GM10266 (cell line): Measurements from ENCODE around the gene GAST.

Experiments
- DNase-seq: peaks from one replicate; pipeline ENCODE4 v3.0.0; 2012; ENCODE audit errors: extremely low spot score
- TF ChIP-seq, protein P1 (sequence below): IDR thresholded peaks from 2 replicates; pipeline ENCODE4 v1.5.1; 2012; ENCODE audit warnings: mild to moderate bottlenecking, low read depth; ENCODE audit not compliant: control insufficient read depth, insufficient read depth; ENCODE audit errors: missing control alignments

The GAST gene

DNA sequence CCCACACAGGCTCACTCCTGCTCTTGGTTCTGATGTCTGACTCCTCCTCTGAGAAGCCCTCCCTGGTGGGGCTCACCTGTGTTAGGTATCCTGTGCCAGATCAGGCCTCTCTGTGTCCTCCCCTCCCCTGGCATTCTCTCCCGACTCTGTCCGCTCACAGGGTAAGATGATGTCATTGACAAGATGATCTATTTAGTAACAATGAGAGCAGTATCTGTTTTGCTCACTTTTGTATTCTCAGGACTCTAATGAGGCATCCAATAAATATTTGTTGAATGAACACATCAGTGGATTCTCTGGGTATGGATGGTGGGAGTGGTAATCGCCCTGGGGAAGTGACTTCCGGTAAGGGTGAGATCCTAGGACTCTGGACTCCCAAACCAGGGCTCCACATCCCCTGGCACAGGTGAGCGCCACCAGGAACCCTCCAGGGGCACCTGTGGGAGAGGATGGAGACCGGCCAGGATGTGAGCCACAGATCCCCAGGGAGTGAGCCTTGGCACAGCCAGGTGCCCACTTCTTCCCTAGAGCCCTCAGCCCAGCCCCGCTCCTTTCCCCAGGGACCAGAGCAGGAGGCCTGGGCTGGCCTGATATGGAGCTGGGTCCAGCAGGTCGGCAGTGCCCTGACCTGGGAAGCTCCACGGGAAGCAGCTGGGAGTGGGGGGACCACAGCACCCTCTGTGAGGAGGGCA lies 27.7 kb downstream of the GAST start:
- DNase-seq, result no peak
- TF ChIP-seq, protein P1, sequence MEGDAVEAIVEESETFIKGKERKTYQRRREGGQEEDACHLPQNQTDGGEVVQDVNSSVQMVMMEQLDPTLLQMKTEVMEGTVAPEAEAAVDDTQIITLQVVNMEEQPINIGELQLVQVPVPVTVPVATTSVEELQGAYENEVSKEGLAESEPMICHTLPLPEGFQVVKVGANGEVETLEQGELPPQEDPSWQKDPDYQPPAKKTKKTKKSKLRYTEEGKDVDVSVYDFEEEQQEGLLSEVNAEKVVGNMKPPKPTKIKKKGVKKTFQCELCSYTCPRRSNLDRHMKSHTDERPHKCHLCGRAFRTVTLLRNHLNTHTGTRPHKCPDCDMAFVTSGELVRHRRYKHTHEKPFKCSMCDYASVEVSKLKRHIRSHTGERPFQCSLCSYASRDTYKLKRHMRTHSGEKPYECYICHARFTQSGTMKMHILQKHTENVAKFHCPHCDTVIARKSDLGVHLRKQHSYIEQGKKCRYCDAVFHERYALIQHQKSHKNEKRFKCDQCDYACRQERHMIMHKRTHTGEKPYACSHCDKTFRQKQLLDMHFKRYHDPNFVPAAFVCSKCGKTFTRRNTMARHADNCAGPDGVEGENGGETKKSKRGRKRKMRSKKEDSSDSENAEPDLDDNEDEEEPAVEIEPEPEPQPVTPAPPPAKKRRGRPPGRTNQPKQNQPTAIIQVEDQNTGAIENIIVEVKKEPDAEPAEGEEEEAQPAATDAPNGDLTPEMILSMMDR, result no peak

DNA sequence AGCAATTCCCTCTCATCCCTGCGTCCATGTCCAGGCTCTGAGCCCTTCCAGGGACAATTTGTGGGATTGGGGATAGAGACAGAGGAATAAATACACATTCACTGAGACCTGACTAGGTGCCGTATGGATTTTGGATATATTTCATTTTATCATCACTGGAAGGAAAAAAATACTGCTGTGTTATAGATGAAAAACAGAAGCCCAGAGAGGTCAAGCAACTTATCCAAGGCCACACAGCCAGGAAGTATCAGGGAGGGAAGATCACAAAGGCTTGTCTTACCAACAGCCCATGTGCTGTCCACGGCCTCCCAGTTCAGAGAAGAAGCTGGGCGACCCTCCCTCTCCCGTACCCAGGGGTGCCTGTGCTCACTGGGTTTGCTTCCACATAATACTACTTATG lies 28.4 kb downstream of the GAST start:
- TF ChIP-seq, protein P1, result no peak
- DNase-seq, result no peak

DNA sequence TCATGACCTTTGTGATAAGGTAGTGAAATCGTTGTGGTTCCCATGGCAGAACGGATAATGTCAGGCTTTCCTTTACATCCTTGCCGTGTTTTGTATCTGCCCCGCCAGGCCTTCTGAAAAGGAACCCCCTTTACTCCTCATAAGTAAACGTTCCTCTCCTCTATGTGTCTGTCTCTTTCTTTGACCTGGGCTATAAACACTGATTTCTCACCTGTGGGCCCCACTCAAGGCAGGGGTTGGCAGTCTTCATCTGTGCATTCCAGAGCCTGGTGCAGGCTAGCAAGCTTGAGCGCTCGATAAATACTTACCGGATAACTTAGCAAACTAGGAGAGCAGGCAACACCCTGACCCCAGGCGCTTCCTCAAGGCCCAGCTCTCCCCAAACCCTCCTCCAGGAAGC lies 29.6 kb downstream of the GAST start:
- TF ChIP-seq, protein P1, result no peak
- no peak for DNase-seq

DNA sequence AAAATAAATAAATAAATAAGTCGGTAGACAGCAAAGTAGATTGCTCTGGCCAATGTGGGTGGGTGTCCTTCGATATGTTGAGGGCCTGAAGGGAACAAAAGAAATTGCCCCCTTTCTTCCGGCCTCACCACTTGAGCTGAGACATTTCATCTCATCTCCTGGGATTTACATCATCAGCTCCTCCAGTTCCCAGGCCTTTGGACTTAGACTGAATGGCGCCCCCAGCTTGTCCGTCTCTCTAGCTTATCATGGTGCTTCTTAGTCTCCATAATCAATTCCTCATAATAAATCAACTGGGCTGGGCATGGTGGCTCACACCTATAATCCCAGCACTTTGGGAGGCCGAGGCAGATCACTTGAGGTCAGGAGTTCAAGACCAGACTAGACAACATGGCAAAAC lies 36.1 kb downstream of the GAST start:
- no peak for DNase-seq
- TF ChIP-seq, protein P1, result no peak

DNA sequence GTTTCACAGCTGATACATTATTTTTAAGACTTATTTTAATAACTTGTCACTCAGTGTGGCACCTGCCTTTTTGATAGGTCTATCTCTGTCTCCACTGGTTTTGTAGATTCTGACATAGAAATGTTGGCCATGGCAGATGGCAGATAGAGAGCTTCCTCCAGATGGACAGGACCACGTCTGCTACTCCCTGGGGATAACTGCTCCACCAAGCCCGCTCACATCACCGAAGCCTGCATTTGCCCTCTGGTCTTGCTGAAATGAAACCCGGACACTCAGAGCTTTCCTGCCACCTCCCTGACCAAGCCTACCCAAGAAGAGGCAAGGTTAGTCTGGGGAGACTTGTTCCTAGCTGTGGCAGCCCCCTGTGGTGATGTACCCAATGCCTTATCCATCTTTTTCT lies 38.7 kb downstream of the GAST start:
- TF ChIP-seq, protein P1, result no peak
- DNase-seq, result no peak

DNA sequence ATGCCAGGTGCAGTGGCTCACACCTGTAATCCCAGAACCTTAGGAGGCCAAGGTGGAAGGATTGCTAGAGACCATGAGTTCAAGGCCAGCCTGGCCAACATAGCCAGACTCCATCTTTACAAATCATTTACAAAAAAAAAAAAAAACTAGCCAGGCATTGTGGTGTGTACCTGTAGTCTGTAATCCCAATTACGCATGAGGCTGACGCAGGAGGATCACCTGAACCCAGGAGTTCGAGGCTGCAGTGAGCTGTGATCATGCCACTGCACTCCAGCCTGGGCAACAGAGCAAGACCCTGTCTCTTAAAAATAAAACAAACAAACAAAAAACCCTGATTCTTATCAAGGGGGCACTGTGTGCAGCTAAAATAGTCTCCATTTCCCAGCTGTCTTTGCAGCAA lies 39.2 kb downstream of the GAST start:
- no peak for DNase-seq

DNA sequence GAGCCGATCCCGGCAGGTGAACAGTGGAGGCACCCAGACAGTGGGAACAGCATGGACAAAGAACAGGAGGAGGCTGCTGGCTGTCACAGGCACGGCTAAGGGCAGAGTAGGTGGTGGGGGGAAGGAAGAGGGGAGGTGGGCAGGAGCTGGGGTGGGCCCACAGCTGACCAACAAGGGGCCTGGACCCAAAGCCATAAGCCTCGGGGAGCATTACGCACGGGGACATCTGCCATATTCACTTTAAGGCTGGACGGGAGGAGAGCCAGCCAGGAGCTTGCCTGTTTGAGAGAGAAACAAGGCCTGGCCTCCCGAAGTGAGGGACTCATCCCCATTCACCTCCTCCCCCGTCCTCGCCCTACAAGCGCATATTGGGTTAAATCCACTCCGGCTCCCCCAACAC lies 41.9 kb downstream of the GAST start:
- DNase-seq, result no peak
- TF ChIP-seq, protein P1, result no peak

More for the DNA sequence above, 39.2 kb downstream of the GAST start:
- TF ChIP-seq, protein P1, result no peak
